Measurements from ENCODE around the gene LRWD1. TPM values are rescaled to one million over a fixed set of nuclear protein-coding genes. Genes with fewer than 3 reads are reported as not detected.

The LRWD1 gene
- total RNA-seq, 1 donor = 18.6 TPM

- no peak for DNase-seq (ENCODE audit: low read depth)
- TF ChIP-seq, protein P1, sequence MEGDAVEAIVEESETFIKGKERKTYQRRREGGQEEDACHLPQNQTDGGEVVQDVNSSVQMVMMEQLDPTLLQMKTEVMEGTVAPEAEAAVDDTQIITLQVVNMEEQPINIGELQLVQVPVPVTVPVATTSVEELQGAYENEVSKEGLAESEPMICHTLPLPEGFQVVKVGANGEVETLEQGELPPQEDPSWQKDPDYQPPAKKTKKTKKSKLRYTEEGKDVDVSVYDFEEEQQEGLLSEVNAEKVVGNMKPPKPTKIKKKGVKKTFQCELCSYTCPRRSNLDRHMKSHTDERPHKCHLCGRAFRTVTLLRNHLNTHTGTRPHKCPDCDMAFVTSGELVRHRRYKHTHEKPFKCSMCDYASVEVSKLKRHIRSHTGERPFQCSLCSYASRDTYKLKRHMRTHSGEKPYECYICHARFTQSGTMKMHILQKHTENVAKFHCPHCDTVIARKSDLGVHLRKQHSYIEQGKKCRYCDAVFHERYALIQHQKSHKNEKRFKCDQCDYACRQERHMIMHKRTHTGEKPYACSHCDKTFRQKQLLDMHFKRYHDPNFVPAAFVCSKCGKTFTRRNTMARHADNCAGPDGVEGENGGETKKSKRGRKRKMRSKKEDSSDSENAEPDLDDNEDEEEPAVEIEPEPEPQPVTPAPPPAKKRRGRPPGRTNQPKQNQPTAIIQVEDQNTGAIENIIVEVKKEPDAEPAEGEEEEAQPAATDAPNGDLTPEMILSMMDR (IDR thresholded peaks at IDR 0.05; ENCODE audit: insufficient read depth, low read length) = no peak
- no peak overlapping the region for H3K4me3 ChIP-seq (ENCODE audit: low read depth, low read length)
These were observed 8.5 kb upstream of the LRWD1 start for GRCh38 chr7:102456327-102456726.

DNA sequence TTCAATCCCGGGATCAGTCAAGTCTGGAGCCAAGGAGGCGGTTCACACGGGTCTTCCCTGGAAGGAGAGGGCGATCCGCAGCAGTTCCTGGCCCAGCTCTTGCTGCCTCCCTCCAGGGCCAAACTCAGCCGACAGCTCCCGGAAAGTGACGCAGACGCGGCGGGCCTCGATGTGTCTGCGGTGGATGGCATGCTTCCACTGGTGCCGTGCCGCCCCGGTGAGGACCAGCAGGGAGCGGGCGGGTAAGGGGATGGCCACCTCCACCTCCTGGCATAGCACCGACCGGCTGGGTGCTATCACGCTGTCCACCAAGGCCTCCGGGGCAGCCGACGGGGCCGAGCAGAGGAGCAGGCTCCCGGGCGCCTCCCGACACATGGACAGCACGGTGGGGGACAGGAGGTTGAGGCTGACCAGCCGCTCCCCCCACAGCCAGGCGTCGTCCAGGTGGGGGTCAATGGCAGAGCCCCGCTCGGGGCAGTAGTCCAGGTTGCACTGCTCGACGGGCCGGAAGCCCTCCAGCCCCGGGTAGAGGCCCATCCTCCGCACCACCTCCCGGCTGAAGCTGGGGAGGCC, 7.3 kb upstream of the LRWD1 start:
- no peak overlapping the region for H3K4me3 ChIP-seq (ENCODE audit: low read depth, low read length)
- TF ChIP-seq, protein P1 (IDR thresholded peaks at IDR 0.05; ENCODE audit: insufficient read depth, low read length) = no peak
- DNase-seq (ENCODE audit: low read depth) = no peak

DNA sequence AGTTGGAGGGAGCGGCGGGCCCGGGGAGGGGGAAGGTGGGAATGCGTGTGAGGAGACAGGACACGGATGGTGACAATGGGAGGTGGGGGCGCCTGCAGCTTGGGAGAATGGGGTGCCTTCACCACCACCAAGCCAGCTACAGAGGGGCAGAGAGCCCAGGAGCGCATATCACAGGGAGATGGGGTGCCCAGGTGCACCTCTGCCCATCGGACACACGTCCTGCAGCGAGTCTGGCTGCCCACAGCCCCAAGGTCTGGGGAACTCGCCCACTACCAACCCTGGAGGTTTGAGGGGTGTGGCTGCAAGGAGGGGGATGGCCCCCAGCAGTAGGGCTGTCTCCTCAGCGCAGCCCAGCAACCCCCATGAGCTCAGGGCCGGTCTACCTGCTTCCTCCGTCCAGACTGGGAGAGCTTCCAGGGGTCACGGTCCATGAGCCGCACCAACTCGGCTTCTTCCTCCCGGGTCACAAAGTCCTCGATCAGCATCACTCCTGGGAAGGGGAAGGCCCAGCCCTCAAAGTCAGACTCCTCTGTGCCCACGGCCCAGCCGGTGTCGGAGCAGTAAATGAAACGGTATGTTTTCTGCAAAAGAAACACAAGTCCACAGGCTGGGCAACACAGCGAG, 5.5 kb upstream of the LRWD1 start:
- no peak overlapping the region for H3K4me3 ChIP-seq (ENCODE audit: low read depth, low read length)
- TF ChIP-seq, protein P1 (IDR thresholded peaks at IDR 0.05; ENCODE audit: insufficient read depth, low read length) = no peak
- DNase-seq (ENCODE audit: low read depth) = no peak

GRCh38 chr7:102460467-102460866, 4.3 kb upstream of the LRWD1 start:
- TF ChIP-seq, protein P1 (IDR thresholded peaks at IDR 0.05; ENCODE audit: insufficient read depth, low read length) = no peak
- no peak for DNase-seq (ENCODE audit: low read depth)
- H3K4me3 ChIP-seq (ENCODE audit: low read depth, low read length) = no peak overlapping the region

DNA sequence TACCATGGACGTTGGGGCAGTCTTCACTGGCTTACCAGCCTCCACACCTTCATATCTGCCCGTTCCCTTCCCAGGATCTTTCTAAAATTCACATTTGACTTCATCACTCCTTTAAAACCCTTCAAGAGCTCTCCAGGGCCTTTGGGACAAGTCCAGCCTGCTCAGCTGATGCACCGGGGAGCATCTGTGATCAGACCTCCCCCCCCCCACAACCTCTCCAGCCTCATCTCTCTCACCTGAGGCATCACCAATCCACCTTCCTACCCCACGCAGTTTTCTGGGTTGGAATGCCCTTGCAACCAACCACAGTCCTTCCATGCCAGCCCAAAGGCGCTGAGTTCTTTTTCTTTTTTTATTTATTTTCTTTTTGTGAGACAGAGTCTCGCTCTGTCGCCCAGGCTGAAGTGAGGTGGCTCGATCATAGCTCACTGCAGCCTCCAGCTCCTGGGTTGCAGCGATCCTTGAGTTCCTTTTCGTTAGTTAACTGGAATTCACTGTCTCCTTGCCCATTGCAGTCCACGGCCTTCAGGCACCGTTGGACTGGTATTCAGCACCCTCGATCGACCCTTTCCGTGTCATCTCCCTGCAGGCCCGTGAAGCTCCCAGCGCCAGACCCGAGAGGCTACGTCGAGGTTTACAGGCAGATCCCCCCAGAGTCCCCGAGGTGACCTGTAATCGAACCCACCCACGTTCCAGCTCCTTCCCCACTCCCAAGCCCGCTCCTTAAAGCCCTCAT, 775 bp upstream of the LRWD1 start:
- DNase-seq (ENCODE audit: low read depth) = peak; percentile 16
- TF ChIP-seq, protein P1 (IDR thresholded peaks at IDR 0.05; ENCODE audit: insufficient read depth, low read length) = no peak
- H3K4me3 ChIP-seq (ENCODE audit: low read depth, low read length) = peak overlapping the region; percentile 100

- no peak for DNase-seq (ENCODE audit: low read depth)
- TF ChIP-seq, protein P1 (IDR thresholded peaks at IDR 0.05; ENCODE audit: insufficient read depth, low read length) = no peak
- H3K4me3 ChIP-seq (ENCODE audit: low read depth, low read length) = peak overlapping the region; percentile 100
These were observed 1.3 kb downstream of the LRWD1 start for GRCh38 chr7:102466097-102466496.
